Coronary artery (tissue), 2 donors: ENCODE data around the gene CENPT.

Experiments
- DNase-seq: peaks from one replicate; pipeline ENCODE4 v3.0.0-alpha.2; 2017; ENCODE audit warnings: low spot score
- H3K27ac ChIP-seq, 2 donors: fragments of 200-600 bp; sonication (generic); one replicate each; pipeline ENCODE4 v1.5.1; 2016 to 2019
- H3K4me3 ChIP-seq: fragments of 200-600 bp; sonication (generic); 2 replicates; pipeline ENCODE4 v1.5.1; 2016; ENCODE audit warnings: mild to moderate bottlenecking, moderate library complexity
- TF ChIP-seq, protein P1 (sequence below): fragments of 200-600 bp; sonication (generic); IDR thresholded peaks from one replicate; pipeline ENCODE4 v1.5.1; 2019; ENCODE audit warnings: antibody characterized with exemption

The CENPT gene

DNA sequence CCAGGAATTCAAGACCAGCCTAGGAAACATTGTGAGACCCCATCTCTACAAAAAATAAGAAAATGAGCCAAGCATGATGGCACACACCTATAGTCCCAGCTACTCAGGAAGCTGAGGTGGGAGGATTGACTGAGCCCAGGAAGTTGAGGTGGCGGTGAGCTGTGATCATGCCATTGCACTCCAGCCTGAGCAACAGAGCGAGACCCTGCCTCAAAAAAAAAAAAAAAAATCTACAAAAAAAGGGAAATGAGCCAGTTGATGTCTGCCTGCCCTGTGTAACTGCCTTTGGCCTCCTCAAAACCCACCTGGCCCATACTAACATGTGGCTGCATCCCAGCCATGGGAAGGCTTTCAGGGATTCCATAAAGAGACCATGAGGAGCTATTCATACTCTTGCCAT, 45.6 kb downstream of the CENPT start:
- no peak for DNase-seq
- TF ChIP-seq, protein P1, sequence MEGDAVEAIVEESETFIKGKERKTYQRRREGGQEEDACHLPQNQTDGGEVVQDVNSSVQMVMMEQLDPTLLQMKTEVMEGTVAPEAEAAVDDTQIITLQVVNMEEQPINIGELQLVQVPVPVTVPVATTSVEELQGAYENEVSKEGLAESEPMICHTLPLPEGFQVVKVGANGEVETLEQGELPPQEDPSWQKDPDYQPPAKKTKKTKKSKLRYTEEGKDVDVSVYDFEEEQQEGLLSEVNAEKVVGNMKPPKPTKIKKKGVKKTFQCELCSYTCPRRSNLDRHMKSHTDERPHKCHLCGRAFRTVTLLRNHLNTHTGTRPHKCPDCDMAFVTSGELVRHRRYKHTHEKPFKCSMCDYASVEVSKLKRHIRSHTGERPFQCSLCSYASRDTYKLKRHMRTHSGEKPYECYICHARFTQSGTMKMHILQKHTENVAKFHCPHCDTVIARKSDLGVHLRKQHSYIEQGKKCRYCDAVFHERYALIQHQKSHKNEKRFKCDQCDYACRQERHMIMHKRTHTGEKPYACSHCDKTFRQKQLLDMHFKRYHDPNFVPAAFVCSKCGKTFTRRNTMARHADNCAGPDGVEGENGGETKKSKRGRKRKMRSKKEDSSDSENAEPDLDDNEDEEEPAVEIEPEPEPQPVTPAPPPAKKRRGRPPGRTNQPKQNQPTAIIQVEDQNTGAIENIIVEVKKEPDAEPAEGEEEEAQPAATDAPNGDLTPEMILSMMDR = no peak

DNA sequence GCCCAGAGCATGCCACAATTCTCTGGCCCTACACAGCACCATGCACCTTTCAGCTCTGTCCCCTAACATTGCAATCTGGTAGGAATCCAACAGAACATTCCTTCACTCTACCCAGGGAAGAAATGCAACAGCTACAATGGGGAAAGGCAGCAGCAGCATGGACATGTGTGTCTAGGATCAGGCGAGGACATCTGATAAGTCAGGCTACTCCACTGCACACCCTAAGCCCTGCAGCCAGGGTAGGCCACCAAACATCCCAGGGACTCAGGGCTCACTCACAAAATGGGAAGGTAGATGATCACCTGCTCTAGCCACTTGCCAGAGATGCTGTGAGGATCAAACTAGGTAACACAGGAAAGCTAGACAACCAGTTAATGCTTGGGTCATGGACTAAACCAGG, 46.3 kb downstream of the CENPT start:
- DNase-seq = no peak
- TF ChIP-seq, protein P1 = no peak
- H3K4me3 ChIP-seq = no peak overlapping the region
- H3K27ac ChIP-seq = no peak overlapping the region

More for the DNA sequence above, 45.6 kb downstream of the CENPT start:
- Histone ChIP-seq H3K4me3 (no peak overlapping the region), H3K27ac (no peak overlapping the region)

DNA sequence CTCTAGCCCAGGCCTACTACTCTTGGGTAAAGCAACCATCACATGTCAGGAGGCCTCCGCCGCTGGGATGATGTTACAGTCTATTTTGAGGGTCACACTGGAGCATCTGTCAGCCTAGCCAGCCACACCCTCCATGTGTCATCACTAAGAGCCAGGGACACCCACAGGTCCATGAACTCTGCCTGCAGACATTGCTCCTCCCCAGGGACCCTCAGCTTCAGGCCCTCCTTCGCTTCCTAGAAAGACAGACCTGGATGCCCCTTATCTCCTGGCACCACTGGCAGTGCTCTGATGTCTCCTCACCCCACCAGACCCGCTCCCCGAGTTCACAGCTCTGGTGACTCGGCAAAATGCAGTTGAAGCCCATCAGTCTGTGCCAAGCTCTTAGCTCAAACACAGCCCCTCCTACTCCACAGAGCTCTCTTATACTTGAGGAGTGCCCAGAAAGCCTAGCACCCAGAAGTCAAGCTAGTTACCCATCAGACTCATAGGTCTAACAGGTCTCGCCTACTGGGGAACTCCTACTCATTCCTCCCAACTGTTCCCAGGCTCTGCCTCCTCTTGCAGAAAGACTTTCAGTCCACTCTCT, 47.1 kb downstream of the CENPT start:
- Histone ChIP-seq H3K27ac (no peak overlapping the region), H3K4me3 (no peak overlapping the region)
- TF ChIP-seq, protein P1 = no peak
- DNase-seq = no peak

DNA sequence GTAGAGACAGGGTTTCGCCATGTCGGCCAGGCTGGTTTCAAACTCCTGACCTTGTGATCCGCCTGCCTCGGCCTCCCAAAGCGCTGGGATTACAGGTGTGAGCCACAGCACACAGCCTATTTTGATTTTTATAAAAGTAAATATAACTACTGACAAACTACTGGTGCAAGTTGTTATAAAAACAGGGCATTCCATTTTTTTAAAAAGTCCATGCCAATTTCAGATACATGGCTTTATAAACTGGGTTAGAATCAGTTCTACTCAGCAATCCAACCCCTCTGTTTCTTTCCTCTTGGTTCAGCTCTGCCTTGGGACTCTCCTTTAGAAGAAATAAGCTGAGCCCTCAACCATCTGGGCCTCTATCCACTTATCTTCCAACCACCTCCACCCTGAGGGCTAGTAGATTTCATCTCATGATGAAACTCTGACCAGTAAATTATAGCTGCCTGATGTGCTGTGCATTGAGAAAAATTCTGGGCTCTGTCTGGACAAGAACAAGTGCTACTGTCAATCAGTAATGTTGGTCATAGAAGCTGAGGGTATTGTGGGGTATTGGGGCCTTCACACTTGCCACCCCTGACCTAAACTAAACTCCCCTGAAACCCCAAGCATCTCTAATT, 51.3 kb downstream of the CENPT start:
- Histone ChIP-seq H3K4me3 (no peak overlapping the region), H3K27ac (no peak overlapping the region)
- TF ChIP-seq, protein P1 = no peak
- no peak for DNase-seq

DNA sequence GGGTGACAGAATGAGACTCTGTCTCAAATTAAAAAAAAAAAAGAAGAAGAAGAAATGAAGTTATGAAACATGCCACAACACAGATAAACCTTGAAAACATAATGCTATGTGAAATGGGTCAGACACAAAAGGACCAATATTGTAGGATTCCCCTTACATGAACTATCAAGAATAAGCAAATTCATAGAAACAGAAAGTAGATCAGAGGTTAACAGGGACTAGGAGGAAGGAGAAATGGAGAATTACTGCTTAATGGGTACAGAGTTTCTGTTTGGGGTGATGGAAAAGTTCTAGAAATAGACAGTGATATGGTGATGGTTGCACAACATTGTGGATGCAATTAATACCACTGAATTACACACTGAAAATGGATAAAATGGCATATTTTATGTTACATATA, 57.4 kb downstream of the CENPT start:
- H3K4me3 ChIP-seq = no peak overlapping the region
- TF ChIP-seq, protein P1 = no peak
- no peak overlapping the region for H3K27ac ChIP-seq
- no peak for DNase-seq

DNA sequence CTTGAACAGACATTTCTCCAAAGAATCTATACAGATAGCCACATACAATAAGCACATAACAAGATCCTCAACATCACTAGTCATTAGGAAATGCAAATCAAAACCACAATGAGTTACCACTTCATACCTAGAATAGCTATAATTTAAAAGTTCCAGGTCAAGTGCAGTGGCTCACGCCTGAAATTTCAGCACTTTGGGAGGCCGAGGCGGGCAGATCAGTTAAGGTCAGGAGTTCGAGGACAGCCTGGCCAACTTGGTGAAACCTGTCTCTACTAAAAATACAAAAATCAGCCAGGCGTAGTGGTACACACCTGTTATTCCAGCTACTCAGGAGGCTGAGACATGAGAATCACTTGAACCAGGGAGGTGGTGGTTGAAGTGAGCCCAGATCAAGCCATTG, 61.0 kb downstream of the CENPT start:
- H3K4me3 ChIP-seq = no peak overlapping the region
- DNase-seq = no peak
- no peak overlapping the region for H3K27ac ChIP-seq
- TF ChIP-seq, protein P1 = no peak

DNA sequence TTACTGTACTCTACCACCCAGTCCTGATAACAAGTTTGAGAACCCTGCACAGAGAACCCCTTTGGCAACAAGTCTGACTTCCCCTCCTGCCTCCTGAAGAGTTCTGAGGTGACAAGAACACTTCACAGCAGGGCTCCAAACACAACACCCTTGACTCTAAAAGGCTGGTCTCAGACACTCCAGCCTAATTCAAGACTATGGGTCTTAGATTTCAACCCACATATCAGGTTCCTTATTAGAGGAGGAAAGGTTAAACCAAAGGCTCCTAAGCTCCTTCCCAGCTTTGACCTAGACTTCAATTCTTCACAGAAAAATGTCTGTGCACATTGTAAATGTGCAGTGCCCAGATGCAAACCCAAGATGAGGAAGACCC, 64.2 kb downstream of the CENPT start:
- Histone ChIP-seq H3K27ac (no peak overlapping the region), H3K4me3 (no peak overlapping the region)
- TF ChIP-seq, protein P1 = no peak
- no peak for DNase-seq
